ENCODE data around the gene TLE1.

GRCh38 chr9:81621785-81622259, 67.5 kb downstream of the TLE1 start:
- TF ChIP-seq POLR2A (IDR thresholded peaks at IDR 0.05) = no peak
- no peak for TF ChIP-seq CTCF (IDR thresholded peaks at IDR 0.05)

Data from Peyer's patch (tissue), 4 donors.